Testis (tissue), 3 donors: ENCODE results near the gene FCN2. TPM values are rescaled to one million over a fixed set of nuclear protein-coding genes. Genes with fewer than 3 reads are reported as not detected.

Experiments
- DNase-seq: peaks from one replicate; pipeline ENCODE4 v3.0.0-alpha.2; 2019
- H3K27ac ChIP-seq, 2 donors: fragments of 200-600 bp; sonication (generic); one replicate each; pipeline ENCODE4 v1.5.1; 2019
- H3K27me3 ChIP-seq: fragments of 200-600 bp; sonication (generic); one replicate; pipeline ENCODE4 v1.5.1; 2019
- H3K36me3 ChIP-seq: fragments of 200-600 bp; sonication (generic); one replicate; pipeline ENCODE4 v1.5.1; 2017; ENCODE audit warnings: low read depth; ENCODE audit errors: missing control alignments
- H3K4me1 ChIP-seq: fragments of 200-600 bp; sonication (generic); one replicate; pipeline ENCODE4 v1.5.1; 2019
- H3K4me3 ChIP-seq, 2 donors: fragments of 200-600 bp; sonication (generic); one replicate each; pipeline ENCODE4 v1.5.1; 2017 to 2019
- H3K9me3 ChIP-seq: fragments of 200-600 bp; sonication (generic); one replicate; pipeline ENCODE4 v1.5.1; 2017
- POLR2A ChIP-seq: fragments of 450-650 bp; IDR thresholded peaks from one replicate; pipeline ENCODE4 v1.6.1; 2017; ENCODE audit warnings: antibody characterized with exemption, mild to moderate bottlenecking, moderate library complexity
- WGBS, 2 donors: methylation state at CpG; one replicate each; pipeline ENCODE4 v1.1.5; 2018; 5-methylcytosine and 5-hydroxymethylcytosine counted together
- intact Hi-C: fragments of 100-400 bp; cut with DNase I; formaldehyde crosslinking; loops from one replicate; pipeline ENCODE4 v1.15.1; 2023; ENCODE audit warnings: low total_unique reads
- polyA plus RNA-seq: library from polyadenylated mRNA; stranded (reverse); fragments of 350-450 nt; fragmentation: Illumina TruSeq; extraction: RNeasy Lipid Tissue Mini Kit (QIAGEN cat#74804); gene quantifications from one replicate; pipeline ENCODE4 v1.2.3, GENCODE V29; 2014; ENCODE audit warnings: low read depth, low replicate concordance; ENCODE audit not compliant: insufficient read depth
- total RNA-seq, 2 donors: library from RNA; depleted of rRNA; stranded (reverse); fragments of >200 nt; gene quantifications; one replicate each; pipeline ENCODE4 v1.2.3, GENCODE V29; 2016
- TF ChIP-seq, protein P1 (sequence below), 3 experiments: fragments of 450-650 bp in 2 of 3; fragments of 200-600 bp in 1 of 3; sonication (generic) in 1 of 3; IDR thresholded peaks; one replicate each; pipeline ENCODE4 v1.5.1; 2016 to 2019; ENCODE audit warnings: antibody characterized with exemption in 3 of 3, mild to moderate bottlenecking in 2 of 3, moderate library complexity in 1 of 3

The FCN2 gene
- total and polyA plus RNA-seq, 3 donors from 2014 or later, result 0.43 TPM; not detected in 2

DNA sequence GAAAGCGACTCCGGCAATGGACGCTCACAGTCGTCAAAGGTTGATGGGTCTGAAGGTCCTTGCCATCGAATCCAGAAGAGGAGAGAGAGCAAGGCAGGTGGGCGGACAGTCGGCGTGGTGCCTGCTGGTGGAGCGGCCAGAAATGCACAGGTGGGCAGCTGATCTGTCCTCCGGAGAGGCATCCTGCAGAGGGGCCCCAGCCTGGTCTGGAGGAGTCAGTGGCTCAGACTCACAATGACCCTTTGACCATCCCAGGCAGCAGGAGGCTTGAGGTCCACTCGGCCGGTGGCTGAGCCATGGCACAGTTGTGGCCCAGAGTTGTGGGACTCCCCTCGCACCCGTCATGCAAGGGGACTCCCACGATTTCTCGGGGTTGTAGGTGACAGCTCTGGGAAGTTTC, 34.4 kb upstream of the FCN2 start:
- no peaks in the 10 kb centered on the region for H3K9me3 ChIP-seq
- no peak overlapping the region for H3K27ac ChIP-seq
- no peak overlapping the region for H3K4me3 ChIP-seq
- WGBS, 2 donors, result 83 to 88% methylated on average over 16 of the region's 16 CpGs
- no peak for DNase-seq
- intact Hi-C loops, result no loop called here
- TF ChIP-seq, protein P1, sequence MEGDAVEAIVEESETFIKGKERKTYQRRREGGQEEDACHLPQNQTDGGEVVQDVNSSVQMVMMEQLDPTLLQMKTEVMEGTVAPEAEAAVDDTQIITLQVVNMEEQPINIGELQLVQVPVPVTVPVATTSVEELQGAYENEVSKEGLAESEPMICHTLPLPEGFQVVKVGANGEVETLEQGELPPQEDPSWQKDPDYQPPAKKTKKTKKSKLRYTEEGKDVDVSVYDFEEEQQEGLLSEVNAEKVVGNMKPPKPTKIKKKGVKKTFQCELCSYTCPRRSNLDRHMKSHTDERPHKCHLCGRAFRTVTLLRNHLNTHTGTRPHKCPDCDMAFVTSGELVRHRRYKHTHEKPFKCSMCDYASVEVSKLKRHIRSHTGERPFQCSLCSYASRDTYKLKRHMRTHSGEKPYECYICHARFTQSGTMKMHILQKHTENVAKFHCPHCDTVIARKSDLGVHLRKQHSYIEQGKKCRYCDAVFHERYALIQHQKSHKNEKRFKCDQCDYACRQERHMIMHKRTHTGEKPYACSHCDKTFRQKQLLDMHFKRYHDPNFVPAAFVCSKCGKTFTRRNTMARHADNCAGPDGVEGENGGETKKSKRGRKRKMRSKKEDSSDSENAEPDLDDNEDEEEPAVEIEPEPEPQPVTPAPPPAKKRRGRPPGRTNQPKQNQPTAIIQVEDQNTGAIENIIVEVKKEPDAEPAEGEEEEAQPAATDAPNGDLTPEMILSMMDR (IDR thresholded peaks at IDR 0.05), result no peak
- no peak for TF ChIP-seq POLR2A
- no peaks in the 10 kb centered on the region for H3K4me1 ChIP-seq
- H3K27me3 ChIP-seq, result no peaks in the 10 kb centered on the region
- H3K36me3 ChIP-seq, result no peaks in the 10 kb centered on the region

DNA sequence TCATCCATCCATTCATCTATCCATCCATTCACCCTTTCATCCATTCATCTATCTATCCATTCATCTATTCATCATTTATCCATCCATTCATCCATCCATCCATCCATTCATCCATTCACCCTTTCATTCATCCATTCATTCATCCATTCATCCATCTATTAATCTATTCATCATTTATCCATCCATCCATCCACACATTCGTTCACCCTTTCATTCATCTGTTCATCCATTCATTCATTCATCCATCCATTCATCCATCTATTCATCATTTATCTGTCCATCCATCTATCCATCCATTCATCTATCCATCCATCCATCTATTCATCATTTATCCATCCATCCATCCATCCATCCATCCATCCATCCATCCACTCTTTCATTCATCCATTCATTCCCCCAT, 33.9 kb upstream of the FCN2 start:
- Histone ChIP-seq H3K4me3 (no peak overlapping the region), H3K27me3 (no peaks in the 10 kb centered on the region), H3K9me3 (no peaks in the 10 kb centered on the region), H3K4me1 (no peaks in the 10 kb centered on the region), H3K36me3 (no peaks in the 10 kb centered on the region), H3K27ac (no peak overlapping the region)
- intact Hi-C loops, result no loop called here
- DNase-seq, result no peak
- 63 to 74% methylated on average over 1 of the region's 1 CpG for WGBS, 2 donors
- no peak for TF ChIP-seq POLR2A

DNA sequence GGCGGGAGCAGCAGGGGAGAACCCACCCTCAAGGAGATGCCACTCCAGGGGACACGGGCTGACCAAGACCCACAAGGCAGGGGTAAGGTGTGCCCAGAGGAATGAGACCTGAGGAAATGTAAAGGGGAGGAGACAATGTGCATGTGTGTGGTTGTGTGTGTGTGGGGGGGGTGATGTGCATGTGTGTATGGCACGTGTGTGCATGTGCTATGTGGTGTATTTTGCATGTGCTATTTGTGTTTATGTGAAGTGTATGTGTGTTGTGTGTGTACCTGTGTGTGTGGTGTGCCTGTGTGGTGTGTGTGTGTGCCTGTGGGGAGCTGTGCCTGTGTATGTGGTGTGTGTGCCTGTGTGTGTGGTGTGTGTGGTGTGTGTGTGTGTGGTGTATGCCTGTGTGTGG, 33.5 kb upstream of the FCN2 start:
- Histone ChIP-seq H3K27me3 (no peaks in the 10 kb centered on the region), H3K27ac (no peak overlapping the region), H3K36me3 (no peaks in the 10 kb centered on the region), H3K4me1 (no peaks in the 10 kb centered on the region), H3K9me3 (no peaks in the 10 kb centered on the region), H3K4me3 (no peak overlapping the region)
- WGBS, 2 donors, result 86 to 89% methylated on average over 3 of the region's 3 CpGs
- TF ChIP-seq POLR2A, result no peak
- TF ChIP-seq, protein P1 (IDR thresholded peaks at IDR 0.05), result no peak
- DNase-seq, result no peak
- intact Hi-C loops, result no loop called here

DNA sequence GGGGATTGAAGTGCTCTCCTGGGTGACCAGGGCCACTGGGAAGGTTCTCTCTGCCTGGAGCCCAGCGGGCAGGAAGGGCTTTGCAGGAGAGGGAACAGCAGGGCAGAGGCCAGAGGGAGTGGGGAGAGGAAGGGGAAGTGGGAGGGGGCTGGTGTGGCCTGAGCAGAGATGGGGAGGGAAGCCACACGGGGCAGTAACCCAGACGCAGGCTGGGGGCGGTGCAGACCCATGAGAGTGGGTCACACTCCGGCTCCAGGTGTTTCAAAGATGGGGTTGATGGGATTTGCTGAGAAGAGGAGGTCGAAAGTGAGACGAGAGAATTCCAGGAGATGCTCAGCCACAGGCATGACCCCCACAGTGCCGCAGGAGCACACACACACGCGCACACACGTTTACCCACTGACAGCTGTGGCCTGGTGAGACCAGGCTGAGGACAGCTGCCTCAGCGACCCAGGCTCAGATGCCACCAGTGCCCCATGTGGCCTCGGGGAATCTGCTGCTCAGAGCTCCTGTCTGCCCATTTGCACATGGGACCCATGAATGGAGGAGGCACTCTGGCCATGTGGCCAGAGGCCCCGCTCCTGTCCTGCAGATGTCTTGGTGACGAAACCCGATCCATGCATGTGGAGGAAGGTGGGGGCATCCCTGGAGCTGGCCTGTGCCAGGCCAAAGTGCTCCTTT, 32.7 kb upstream of the FCN2 start:
- intact Hi-C loops, result no loop called here
- WGBS, 2 donors, result 76 to 85% methylated on average over 11 to 15 of the region's 16 CpGs
- Histone ChIP-seq H3K27me3 (no peaks in the 10 kb centered on the region), H3K4me3 (no peak overlapping the region), H3K27ac (no peak overlapping the region), H3K4me1 (no peaks in the 10 kb centered on the region), H3K36me3 (no peaks in the 10 kb centered on the region), H3K9me3 (no peaks in the 10 kb centered on the region)
- no peak for DNase-seq
- TF ChIP-seq, protein P1 (IDR thresholded peaks at IDR 0.05), result no peak
- no peak for TF ChIP-seq POLR2A

DNA sequence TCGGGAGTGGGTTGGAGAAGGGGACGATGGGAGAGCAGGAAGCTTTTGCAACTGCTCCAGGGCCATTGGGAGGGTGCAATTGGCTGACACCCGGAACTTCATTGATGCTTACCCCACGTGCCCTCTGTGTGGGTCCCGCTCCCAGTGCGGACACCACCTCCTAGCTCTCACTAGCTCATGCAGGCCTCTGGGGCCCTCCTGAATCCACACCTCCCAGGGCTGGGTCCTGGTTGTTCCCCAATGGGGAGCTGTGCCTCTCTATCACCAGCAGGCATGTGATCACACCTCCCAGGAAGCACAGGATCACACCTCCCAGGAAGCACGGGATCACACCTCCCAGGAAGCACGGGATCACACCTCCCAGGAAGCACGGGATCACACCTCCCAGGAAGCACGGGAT, 32.1 kb upstream of the FCN2 start:
- H3K9me3 ChIP-seq, result no peaks in the 10 kb centered on the region
- H3K27me3 ChIP-seq, result no peaks in the 10 kb centered on the region
- H3K36me3 ChIP-seq, result no peaks in the 10 kb centered on the region
- intact Hi-C loops, result no loop called here
- DNase-seq, result no peak
- TF ChIP-seq, protein P1 (IDR thresholded peaks at IDR 0.05), result no peak
- no peak for TF ChIP-seq POLR2A
- H3K27ac ChIP-seq, result no peak overlapping the region
- no peak overlapping the region for H3K4me3 ChIP-seq
- peaks cover 4% of the 10 kb centered on the region for H3K4me1 ChIP-seq
- 86 to 97% methylated on average over 5 to 10 of the region's 10 CpGs for WGBS, 2 donors
